GM12878 (cell line): ENCODE measurements around the gene TMEM39B.

Experiments used
- POLR2A ChIP-seq: IDR thresholded peaks from 2 replicates; pipeline ENCODE4 v1.6.1; 2011; ENCODE audit warnings: low read depth, mild to moderate bottlenecking, low read length
- POLR2AphosphoS5 ChIP-seq: IDR thresholded peaks from 2 replicates; pipeline ENCODE4 v1.6.1; 2011; ENCODE audit warnings: mild to moderate bottlenecking, low read length, inconsistent platforms
- RELA ChIP-seq: fragments of 450-650 bp; IDR thresholded peaks from 2 replicates; pipeline ENCODE4 v1.8.0; 2014; ENCODE audit warnings: borderline replicate concordance; ENCODE audit not compliant: partially characterized antibody
- ZZZ3 ChIP-seq: IDR thresholded peaks from 2 replicates; pipeline ENCODE4 v1.6.1; 2011; ENCODE audit warnings: low read depth; ENCODE audit not compliant: control insufficient read depth, insufficient read length
- TF ChIP-seq, protein P1 (sequence below), 3 experiments: IDR thresholded peaks in 2 of 3; conservative IDR thresholded peaks in 1 of 3; 2 replicates each; pipeline ENCODE4 v1.5.1; 2011; ENCODE audit warnings: low read depth in 3 of 3, low read length in 3 of 3, mild to moderate bottlenecking in 3 of 3, control low read depth in 2 of 3, moderate library complexity in 2 of 3, inconsistent platforms in 1 of 3, mixed read lengths in 1 of 3; ENCODE audit not compliant: control insufficient read depth in 2 of 3, insufficient read depth in 1 of 3; ENCODE audit errors: extremely low read depth in 1 of 3

DNA sequence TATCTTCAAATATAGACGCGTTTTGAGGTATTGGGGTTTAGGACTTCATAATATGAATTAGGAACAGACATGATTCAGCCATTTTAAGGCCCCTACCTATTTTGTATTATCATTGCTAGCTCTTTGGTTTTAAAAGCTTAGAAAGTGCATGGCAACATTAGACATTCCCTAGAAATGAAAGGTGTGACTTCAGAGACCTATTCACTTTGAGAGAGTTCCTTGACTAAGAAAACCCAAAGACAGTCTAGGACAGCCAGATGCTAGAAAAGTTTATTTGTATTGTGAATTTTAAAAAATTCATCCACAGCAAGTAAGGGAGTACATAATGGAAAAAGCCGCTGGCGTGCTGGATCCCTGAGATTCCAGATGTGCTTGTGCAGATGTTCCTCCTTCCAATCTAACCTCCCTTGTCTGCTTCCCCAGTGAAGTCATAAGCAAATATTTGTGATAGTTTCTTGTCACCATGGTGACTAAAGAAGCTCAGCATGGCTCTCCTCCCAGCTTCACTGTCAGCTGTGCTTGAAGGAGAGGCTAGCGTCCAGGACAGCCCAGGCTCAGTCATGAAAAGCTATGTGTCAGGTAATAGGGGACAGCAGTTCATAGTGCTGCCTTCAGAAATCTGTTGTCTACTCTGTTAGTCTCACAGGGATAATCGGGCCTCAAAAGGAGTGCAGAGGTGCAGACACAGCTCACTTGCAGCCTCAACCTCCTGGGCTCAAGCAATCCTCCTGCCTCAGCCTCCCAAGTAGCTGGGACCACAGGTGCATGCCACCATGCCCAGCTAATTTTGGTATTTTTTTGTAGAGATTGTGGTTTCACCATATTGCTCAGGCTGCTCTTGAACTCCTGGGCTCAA, 69.9 kb downstream of the TMEM39B start:
- TF ChIP-seq, protein P1, sequence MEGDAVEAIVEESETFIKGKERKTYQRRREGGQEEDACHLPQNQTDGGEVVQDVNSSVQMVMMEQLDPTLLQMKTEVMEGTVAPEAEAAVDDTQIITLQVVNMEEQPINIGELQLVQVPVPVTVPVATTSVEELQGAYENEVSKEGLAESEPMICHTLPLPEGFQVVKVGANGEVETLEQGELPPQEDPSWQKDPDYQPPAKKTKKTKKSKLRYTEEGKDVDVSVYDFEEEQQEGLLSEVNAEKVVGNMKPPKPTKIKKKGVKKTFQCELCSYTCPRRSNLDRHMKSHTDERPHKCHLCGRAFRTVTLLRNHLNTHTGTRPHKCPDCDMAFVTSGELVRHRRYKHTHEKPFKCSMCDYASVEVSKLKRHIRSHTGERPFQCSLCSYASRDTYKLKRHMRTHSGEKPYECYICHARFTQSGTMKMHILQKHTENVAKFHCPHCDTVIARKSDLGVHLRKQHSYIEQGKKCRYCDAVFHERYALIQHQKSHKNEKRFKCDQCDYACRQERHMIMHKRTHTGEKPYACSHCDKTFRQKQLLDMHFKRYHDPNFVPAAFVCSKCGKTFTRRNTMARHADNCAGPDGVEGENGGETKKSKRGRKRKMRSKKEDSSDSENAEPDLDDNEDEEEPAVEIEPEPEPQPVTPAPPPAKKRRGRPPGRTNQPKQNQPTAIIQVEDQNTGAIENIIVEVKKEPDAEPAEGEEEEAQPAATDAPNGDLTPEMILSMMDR (IDR thresholded peaks at IDR 0.05 in 2 of 3, conservative IDR thresholded peaks at IDR 0.05 in 1 of 3; ENCODE audit: control insufficient read depth in 2 of 3, extremely low read depth in 1 of 3, insufficient read depth in 1 of 3, low read depth in 3 of 3, low read length in 3 of 3) = no peak
- TF ChIP-seq POLR2AphosphoS5 (no peak), ZZZ3 (no peak), POLR2A (no peak), RELA (no peak)
